ENCODE data around the gene GRIA1.
A peak's percentile ranks its signal among the peaks of the same experiment; 100 is the strongest.

Gene GRIA1

DNA sequence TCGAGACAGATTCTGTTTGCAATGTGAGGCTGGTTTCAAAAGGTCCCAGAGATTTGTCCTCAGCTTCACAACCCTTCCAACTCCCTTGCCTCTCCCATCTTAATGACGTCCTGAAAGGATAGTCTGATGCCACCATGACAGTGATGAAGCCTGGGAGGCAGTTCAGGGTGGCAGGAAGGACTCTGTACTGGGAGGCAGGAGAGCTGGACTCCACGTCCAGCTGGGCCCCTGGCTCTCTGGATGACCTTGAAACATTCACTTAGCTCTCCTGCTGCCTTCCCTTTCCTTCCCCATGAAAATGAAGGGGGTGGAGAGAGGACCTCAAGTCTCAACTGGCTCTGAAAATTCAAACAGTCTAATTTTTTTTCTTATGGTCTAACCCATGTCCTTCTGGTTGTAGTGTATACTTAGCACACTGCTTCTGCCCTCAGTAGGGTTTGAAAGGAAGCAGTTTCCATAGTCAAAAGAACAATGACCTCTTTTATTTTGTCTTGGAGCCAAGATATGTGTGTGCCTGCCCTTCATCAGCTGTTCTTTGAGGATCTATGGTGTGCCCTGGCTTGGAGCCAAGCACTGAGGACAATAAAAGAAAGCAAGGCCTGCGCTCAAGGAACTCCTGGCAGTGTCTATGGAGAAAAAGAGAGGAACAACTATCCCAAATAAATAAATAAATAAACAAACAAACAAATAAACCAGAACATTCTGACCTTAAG lies 188.3 kb downstream of the GRIA1 start:
- Histone ChIP-seq H3K27me3 (ENCODE audit: insufficient read depth, poor library complexity, severe bottlenecking) (no peaks in the 10 kb centered on the region), H3K4me1 (ENCODE audit: insufficient read depth, poor library complexity, severe bottlenecking) (no peaks in the 10 kb centered on the region), H3K4me3 (ENCODE audit: severe bottlenecking) (no peak overlapping the region), H3K36me3 (ENCODE audit: low read depth) (no peaks in the 10 kb centered on the region), H3K9me3 (ENCODE audit: severe bottlenecking) (no peaks in the 10 kb centered on the region), H3K27ac (ENCODE audit: poor library complexity, severe bottlenecking) (no peak overlapping the region)
- TF ChIP-seq, protein P1, sequence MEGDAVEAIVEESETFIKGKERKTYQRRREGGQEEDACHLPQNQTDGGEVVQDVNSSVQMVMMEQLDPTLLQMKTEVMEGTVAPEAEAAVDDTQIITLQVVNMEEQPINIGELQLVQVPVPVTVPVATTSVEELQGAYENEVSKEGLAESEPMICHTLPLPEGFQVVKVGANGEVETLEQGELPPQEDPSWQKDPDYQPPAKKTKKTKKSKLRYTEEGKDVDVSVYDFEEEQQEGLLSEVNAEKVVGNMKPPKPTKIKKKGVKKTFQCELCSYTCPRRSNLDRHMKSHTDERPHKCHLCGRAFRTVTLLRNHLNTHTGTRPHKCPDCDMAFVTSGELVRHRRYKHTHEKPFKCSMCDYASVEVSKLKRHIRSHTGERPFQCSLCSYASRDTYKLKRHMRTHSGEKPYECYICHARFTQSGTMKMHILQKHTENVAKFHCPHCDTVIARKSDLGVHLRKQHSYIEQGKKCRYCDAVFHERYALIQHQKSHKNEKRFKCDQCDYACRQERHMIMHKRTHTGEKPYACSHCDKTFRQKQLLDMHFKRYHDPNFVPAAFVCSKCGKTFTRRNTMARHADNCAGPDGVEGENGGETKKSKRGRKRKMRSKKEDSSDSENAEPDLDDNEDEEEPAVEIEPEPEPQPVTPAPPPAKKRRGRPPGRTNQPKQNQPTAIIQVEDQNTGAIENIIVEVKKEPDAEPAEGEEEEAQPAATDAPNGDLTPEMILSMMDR (IDR thresholded peaks at IDR 0.05; ENCODE audit: poor library complexity, severe bottlenecking), result no peak
- DNase-seq (ENCODE audit: low spot score) (no peak), ATAC-seq (ENCODE audit: low read depth) (no peak)

DNA sequence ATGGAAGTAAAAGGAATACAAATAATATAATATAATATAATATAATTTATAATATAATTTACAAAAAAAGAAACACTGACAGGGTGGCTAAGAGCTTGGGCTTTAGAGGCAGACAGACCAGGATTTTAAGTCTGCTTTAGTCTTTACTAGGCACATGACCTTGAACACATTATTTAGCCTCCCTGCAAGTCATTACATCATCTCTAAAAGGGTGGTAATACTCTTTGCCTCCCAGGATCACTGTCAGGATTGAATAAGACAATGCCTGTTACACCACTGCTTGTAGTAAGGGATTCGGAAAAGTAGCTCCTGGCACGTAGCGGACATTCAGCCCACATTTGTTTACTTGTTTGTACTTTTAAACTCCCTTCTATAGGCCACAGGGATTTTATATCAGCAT lies 199.8 kb downstream of the GRIA1 start:
- TF ChIP-seq, protein P1 (IDR thresholded peaks at IDR 0.05; ENCODE audit: poor library complexity, severe bottlenecking), result no peak
- Histone ChIP-seq H3K27me3 (ENCODE audit: insufficient read depth, poor library complexity, severe bottlenecking) (no peaks in the 10 kb centered on the region), H3K4me1 (ENCODE audit: insufficient read depth, poor library complexity, severe bottlenecking) (no peaks in the 10 kb centered on the region), H3K4me3 (ENCODE audit: severe bottlenecking) (no peak overlapping the region), H3K9me3 (ENCODE audit: severe bottlenecking) (no peaks in the 10 kb centered on the region), H3K27ac (ENCODE audit: poor library complexity, severe bottlenecking) (no peak overlapping the region), H3K36me3 (ENCODE audit: low read depth) (no peaks in the 10 kb centered on the region)
- ATAC-seq (ENCODE audit: low read depth) (no peak), DNase-seq (ENCODE audit: low spot score) (no peak)

DNA sequence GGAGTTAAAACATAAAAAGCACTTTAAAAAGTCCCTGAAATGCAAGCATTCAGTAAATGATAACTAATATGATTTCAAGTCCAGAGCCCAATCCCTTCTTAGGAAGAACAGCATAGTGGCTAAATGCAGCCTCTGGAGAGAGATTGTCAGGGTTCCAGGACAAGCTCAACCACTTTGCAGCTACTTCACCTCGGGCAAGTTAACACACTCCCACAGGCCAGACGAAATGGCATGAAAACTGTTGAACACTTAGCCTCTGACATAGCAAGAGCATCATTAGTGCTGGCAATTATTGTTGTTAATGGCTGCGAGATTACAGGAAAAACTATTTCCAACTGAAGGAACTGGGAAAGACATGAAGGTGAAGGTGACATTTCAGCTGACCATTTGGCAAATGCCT lies 205.8 kb downstream of the GRIA1 start:
- Histone ChIP-seq H3K9me3 (ENCODE audit: severe bottlenecking) (no peaks in the 10 kb centered on the region), H3K27ac (ENCODE audit: poor library complexity, severe bottlenecking) (no peak overlapping the region), H3K4me1 (ENCODE audit: insufficient read depth, poor library complexity, severe bottlenecking) (no peaks in the 10 kb centered on the region), H3K27me3 (ENCODE audit: insufficient read depth, poor library complexity, severe bottlenecking) (no peaks in the 10 kb centered on the region), H3K4me3 (ENCODE audit: severe bottlenecking) (no peak overlapping the region), H3K36me3 (ENCODE audit: low read depth) (no peaks in the 10 kb centered on the region)
- DNase-seq (ENCODE audit: low spot score), result no peak
- TF ChIP-seq, protein P1 (IDR thresholded peaks at IDR 0.05; ENCODE audit: poor library complexity, severe bottlenecking), result no peak
- no peak for ATAC-seq (ENCODE audit: low read depth)

DNA sequence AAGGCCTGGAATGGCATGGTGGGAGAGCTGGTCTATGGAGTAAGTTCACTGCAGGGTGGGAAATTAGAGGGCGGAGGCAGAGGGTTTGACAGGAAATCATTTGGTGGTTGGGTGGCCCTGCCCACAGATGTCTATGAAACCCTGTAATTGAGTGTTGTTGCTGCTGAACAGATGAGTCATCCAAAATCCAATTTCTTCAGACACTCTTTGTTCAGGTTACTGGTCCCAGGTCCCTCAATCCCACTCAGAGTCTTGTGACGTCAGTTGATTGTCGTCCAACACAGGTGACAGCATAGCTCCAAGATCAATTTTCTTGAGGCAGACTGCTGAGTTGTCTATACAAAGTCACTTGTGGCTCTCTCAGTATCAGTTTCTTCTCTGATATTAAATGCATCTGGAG lies 208.6 kb downstream of the GRIA1 start:
- TF ChIP-seq, protein P1 (IDR thresholded peaks at IDR 0.05; ENCODE audit: poor library complexity, severe bottlenecking), result no peak
- Histone ChIP-seq H3K36me3 (ENCODE audit: low read depth) (no peaks in the 10 kb centered on the region), H3K27me3 (ENCODE audit: insufficient read depth, poor library complexity, severe bottlenecking) (no peaks in the 10 kb centered on the region), H3K4me3 (ENCODE audit: severe bottlenecking) (no peak overlapping the region), H3K9me3 (ENCODE audit: severe bottlenecking) (no peaks in the 10 kb centered on the region), H3K4me1 (ENCODE audit: insufficient read depth, poor library complexity, severe bottlenecking) (no peaks in the 10 kb centered on the region), H3K27ac (ENCODE audit: poor library complexity, severe bottlenecking) (no peak overlapping the region)
- DNase-seq (ENCODE audit: low spot score) (no peak), ATAC-seq (ENCODE audit: low read depth) (no peak)

DNA sequence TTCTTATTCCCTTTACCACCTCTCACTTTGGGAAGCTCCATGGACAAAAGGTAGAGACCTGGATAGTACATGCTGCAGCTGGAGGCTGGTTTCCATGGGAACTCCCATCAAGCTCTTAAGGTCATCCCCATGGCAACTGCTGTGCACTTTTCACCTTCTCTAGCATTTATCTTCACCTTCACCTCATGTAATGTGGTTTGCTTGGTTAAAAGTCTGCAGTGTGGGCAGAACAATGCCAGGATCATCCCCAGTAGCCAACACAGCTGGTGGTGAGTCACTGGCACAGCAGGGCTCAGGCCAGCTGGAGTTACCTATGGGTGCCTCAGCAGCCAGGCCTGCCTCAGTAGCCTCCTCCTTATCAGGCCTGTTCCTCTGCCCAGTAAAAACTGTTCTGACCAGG lies 210.5 kb downstream of the GRIA1 start:
- TF ChIP-seq, protein P1 (IDR thresholded peaks at IDR 0.05; ENCODE audit: poor library complexity, severe bottlenecking), result no peak
- ATAC-seq (ENCODE audit: low read depth) (peak; percentile 82), DNase-seq (ENCODE audit: low spot score) (no peak)
- H3K4me3 ChIP-seq (ENCODE audit: severe bottlenecking), result no peak overlapping the region
- no peaks in the 10 kb centered on the region for H3K4me1 ChIP-seq (ENCODE audit: insufficient read depth, poor library complexity, severe bottlenecking)
- H3K27ac ChIP-seq (ENCODE audit: poor library complexity, severe bottlenecking), result no peak overlapping the region
- H3K36me3 ChIP-seq (ENCODE audit: low read depth), result no peaks in the 10 kb centered on the region
- no peaks in the 10 kb centered on the region for H3K27me3 ChIP-seq (ENCODE audit: insufficient read depth, poor library complexity, severe bottlenecking)
- H3K9me3 ChIP-seq (ENCODE audit: severe bottlenecking), result no peaks in the 10 kb centered on the region
